ENCODE measurements around the gene DYNC1H1.
"Not testable (repeated sequence)": the region's sequence is repeated elsewhere in the genome, so short reads cannot be mapped to it uniquely, and the experiment has no call there.

Gene DYNC1H1

DNA sequence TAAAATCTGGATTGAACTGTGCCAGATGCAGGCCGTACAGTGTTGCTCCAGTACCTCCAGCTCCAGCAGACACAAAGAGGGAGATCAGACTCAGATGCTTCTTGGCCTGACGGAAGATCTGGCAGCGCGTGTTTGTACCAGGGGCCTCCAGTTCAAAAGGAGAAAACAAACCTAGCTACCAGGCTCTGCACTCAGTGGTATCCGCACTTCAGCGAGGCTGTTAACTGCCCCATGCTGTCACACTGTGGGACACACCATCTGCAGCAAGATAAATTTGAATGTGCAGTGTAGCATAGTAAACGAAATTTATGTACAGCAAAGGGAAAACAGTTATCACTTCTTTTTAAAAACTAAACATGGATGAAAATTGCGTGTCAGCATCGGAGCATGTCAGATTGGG lies 5.1 kb downstream of the DYNC1H1 start:
- H3K4me3 ChIP-seq (ENCODE audit: low read length), result no peak overlapping the region
- peaks cover 14% of the 10 kb centered on the region for H3K36me3 ChIP-seq (ENCODE audit: insufficient read depth, low read depth, low read length)
- no peaks in the 10 kb centered on the region for H3K9me3 ChIP-seq (ENCODE audit: insufficient read depth, low read depth, low read length)
- H3K9ac ChIP-seq (ENCODE audit: low read depth, low read length), result no peak overlapping the region
- peaks cover 13% of the 10 kb centered on the region; the same call in 1 of the 2 replicates for H3K4me1 ChIP-seq (ENCODE audit: insufficient read depth, low read length)
- no peaks in the 10 kb centered on the region for H3K27me3 ChIP-seq (ENCODE audit: insufficient read depth, low read length)
- H3K27ac ChIP-seq (ENCODE audit: low read length), result no peak overlapping the region

GRCh38 chr14:101970830-101971400 lies 6.5 kb downstream of the DYNC1H1 start:
- no peak overlapping the region for H3K27ac ChIP-seq (ENCODE audit: low read length)
- no peak overlapping the region for H3K4me3 ChIP-seq (ENCODE audit: low read length)
- no peaks in the 10 kb centered on the region for H3K27me3 ChIP-seq (ENCODE audit: insufficient read depth, low read length)
- H3K9ac ChIP-seq (ENCODE audit: low read depth, low read length), result no peak overlapping the region
- H3K4me1 ChIP-seq (ENCODE audit: insufficient read depth, low read length), result peaks cover 11% of the 10 kb centered on the region; the same call in 1 of the 2 replicates
- H3K9me3 ChIP-seq (ENCODE audit: insufficient read depth, low read depth, low read length), result no peaks in the 10 kb centered on the region
- H3K36me3 ChIP-seq (ENCODE audit: insufficient read depth, low read depth, low read length), result peaks cover 23% of the 10 kb centered on the region

DNA sequence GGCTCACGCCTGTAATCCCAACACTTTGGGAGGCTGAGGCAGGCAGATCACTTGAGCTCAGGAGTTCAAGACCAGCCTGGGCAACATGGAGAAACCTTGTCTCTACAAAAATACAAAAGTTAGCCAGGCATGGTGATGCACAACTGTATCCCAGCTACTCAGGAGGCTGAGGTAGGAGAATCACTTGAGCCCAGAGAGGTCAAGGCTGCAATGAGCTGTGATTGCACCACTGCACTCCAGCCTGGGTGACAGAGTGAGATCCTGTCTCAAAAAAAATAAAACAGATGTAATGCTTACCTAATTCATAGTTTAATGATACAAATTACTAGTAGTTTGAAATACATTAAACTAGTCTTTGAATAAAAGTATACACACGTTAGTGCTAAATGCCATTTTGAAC lies 7.1 kb downstream of the DYNC1H1 start:
- H3K4me3 ChIP-seq (ENCODE audit: low read length); H3K9me3 ChIP-seq (ENCODE audit: insufficient read depth, low read depth, low read length); H3K4me1 ChIP-seq (ENCODE audit: insufficient read depth, low read length); H3K27me3 ChIP-seq (ENCODE audit: insufficient read depth, low read length); H3K9ac ChIP-seq (ENCODE audit: low read depth, low read length); H3K27ac ChIP-seq (ENCODE audit: low read length): not testable (repeated sequence)
- H3K36me3 ChIP-seq (ENCODE audit: insufficient read depth, low read depth, low read length), result peaks cover 29% of the 10 kb centered on the region

DNA sequence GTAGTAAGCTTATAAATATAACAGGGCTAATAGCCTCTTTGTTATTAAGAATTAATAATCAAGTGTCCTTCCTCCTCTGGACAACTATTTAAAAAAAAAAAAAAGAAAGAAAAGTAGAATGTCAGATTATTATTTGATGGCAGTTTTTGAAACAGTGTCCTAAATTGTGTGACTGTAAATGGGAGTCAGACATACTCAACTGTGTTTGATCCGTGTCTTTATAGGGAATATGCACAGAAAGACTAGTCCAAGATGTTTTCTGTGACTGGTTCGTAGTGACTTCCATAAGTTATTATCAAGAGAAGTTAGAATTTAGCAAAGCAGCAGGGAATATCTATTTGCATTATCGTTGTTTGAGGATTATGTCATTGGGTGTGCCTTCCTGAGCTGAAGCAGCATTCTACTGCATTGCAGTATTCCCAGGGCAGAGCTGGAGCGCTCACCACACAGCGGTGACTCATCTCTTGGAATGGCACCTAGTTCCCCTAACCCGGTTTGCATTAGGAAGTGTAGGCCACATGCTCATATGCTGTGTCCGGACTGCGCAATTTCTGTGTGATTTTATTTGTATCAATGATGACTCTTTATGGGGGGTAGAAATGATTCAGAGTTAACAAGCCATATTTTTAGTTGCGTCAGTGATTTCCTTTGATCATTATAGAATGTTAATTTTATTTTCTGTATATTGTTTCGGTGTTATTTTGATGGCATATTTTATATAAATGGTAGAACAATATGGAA lies 7.9 kb downstream of the DYNC1H1 start:
- Histone ChIP-seq H3K27ac (ENCODE audit: low read length) (no peak overlapping the region), H3K9ac (ENCODE audit: low read depth, low read length) (no peak overlapping the region), H3K36me3 (ENCODE audit: insufficient read depth, low read depth, low read length) (peaks cover 37% of the 10 kb centered on the region), H3K4me1 (ENCODE audit: insufficient read depth, low read length) (no peaks in the 10 kb centered on the region), H3K9me3 (ENCODE audit: insufficient read depth, low read depth, low read length) (no peaks in the 10 kb centered on the region), H3K27me3 (ENCODE audit: insufficient read depth, low read length) (no peaks in the 10 kb centered on the region), H3K4me3 (ENCODE audit: low read length) (no peak overlapping the region)

- no peaks in the 10 kb centered on the region for H3K4me1 ChIP-seq (ENCODE audit: insufficient read depth, low read length)
These were observed 9.0 kb downstream of the DYNC1H1 start for GRCh38 chr14:101973356-101973755.

DNA sequence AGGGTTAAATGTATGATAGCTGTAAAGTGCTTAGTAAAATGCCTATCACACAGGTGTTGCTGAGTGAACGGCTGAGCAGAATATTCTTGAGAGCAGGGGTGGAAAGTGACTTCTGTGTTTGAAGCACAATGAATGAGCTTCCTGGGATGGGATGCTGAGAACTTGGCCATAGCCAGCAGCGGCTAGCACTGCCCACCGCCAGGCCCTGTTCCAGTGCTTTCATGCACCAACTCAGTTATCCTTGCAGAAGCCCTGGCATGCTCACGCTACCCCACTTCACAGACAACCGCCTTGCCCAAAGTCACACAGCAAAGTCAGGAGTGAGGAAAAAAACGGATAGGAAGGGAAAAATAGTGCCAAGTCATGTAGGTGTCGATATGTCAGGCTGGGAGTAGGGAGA lies 10.9 kb downstream of the DYNC1H1 start:
- H3K4me1 ChIP-seq (ENCODE audit: insufficient read depth, low read length), result no peaks in the 10 kb centered on the region
- no peak overlapping the region for H3K9ac ChIP-seq (ENCODE audit: low read depth, low read length)
- H3K27ac ChIP-seq (ENCODE audit: low read length), result no peak overlapping the region
- H3K36me3 ChIP-seq (ENCODE audit: insufficient read depth, low read depth, low read length), result peaks cover 53% of the 10 kb centered on the region
- H3K4me3 ChIP-seq (ENCODE audit: low read length), result no peak overlapping the region
- no peaks in the 10 kb centered on the region for H3K9me3 ChIP-seq (ENCODE audit: insufficient read depth, low read depth, low read length)
- no peaks in the 10 kb centered on the region for H3K27me3 ChIP-seq (ENCODE audit: insufficient read depth, low read length)

More at GRCh38 chr14:101973356-101973755, 9.0 kb downstream of the DYNC1H1 start:
- H3K9ac ChIP-seq (ENCODE audit: low read depth, low read length), result no peak overlapping the region
- no peak overlapping the region for H3K27ac ChIP-seq (ENCODE audit: low read length)
- no peaks in the 10 kb centered on the region for H3K27me3 ChIP-seq (ENCODE audit: insufficient read depth, low read length)
- H3K9me3 ChIP-seq (ENCODE audit: insufficient read depth, low read depth, low read length), result no peaks in the 10 kb centered on the region
- H3K4me3 ChIP-seq (ENCODE audit: low read length), result no peak overlapping the region
- peaks cover 45% of the 10 kb centered on the region for H3K36me3 ChIP-seq (ENCODE audit: insufficient read depth, low read depth, low read length)

DNA sequence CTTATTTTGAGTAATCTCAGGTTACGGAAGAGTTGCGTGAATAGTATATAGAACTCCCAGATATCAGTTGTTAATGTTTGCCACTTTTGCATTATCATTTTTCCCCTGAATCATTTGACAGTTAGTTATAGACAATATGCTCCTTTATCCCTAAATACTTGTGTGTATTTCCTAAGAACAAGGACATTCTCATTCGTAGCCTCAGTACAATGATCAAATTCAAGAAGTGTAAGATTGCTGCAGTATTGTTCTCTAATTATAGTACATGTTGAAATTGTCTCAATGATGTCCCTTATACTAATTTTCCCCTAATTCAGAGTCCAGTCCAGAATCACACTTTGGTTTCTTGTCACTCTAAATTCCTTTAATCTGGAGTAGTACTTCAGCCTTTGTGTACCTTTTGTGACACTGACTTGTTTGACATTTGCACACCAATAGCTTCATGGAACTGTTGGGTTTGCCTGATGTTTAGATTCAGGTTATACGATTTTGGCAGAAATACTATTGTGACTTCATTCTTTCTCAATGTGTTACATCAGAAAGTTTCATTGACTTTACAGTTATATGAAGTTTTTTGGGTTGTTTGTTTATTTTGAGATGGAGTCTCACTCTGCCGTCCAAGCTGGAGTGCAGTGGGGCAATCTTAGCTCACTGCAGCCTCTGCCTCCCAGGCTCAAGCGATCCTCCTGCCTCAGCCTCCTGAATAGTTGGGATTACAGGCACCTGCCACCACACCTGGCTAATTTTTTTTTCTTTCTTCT lies 13.1 kb downstream of the DYNC1H1 start:
- no peak overlapping the region for H3K27ac ChIP-seq (ENCODE audit: low read length)
- no peaks in the 10 kb centered on the region for H3K9me3 ChIP-seq (ENCODE audit: insufficient read depth, low read depth, low read length)
- peaks cover 74% of the 10 kb centered on the region for H3K36me3 ChIP-seq (ENCODE audit: insufficient read depth, low read depth, low read length)
- no peaks in the 10 kb centered on the region for H3K4me1 ChIP-seq (ENCODE audit: insufficient read depth, low read length)
- no peaks in the 10 kb centered on the region for H3K27me3 ChIP-seq (ENCODE audit: insufficient read depth, low read length)
- no peak overlapping the region for H3K4me3 ChIP-seq (ENCODE audit: low read length)
- H3K9ac ChIP-seq (ENCODE audit: low read depth, low read length), result no peak overlapping the region

- no peak overlapping the region for H3K27ac ChIP-seq (ENCODE audit: low read length)
- H3K4me3 ChIP-seq (ENCODE audit: low read length), result no peak overlapping the region
- no peaks in the 10 kb centered on the region for H3K9me3 ChIP-seq (ENCODE audit: insufficient read depth, low read depth, low read length)
- no peak overlapping the region for H3K9ac ChIP-seq (ENCODE audit: low read depth, low read length)
- H3K27me3 ChIP-seq (ENCODE audit: insufficient read depth, low read length), result no peaks in the 10 kb centered on the region
- no peaks in the 10 kb centered on the region for H3K4me1 ChIP-seq (ENCODE audit: insufficient read depth, low read length)
- H3K36me3 ChIP-seq (ENCODE audit: insufficient read depth, low read depth, low read length), result peaks cover 91% of the 10 kb centered on the region
These were observed 15.3 kb downstream of the DYNC1H1 start for GRCh38 chr14:101979666-101980065.

DNA sequence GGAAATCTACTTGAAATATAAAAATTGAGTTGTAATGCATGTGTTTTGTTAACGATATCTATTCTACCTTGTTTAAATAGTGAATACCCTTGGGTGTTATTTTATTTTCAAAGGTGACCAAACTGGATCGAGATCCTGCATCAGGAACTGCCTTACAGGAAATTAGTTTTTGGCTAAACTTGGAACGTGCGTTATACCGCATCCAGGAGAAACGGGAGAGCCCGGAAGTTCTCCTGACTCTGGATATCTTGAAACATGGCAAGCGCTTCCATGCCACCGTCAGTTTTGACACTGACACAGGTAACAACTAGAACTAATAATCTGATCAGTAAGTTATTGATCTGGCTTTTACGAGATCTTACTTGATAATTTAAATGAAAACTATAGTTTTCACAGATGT lies 15.9 kb downstream of the DYNC1H1 start:
- Histone ChIP-seq H3K4me1 (ENCODE audit: insufficient read depth, low read length) (no peaks in the 10 kb centered on the region), H3K27ac (ENCODE audit: low read length) (no peak overlapping the region), H3K27me3 (ENCODE audit: insufficient read depth, low read length) (no peaks in the 10 kb centered on the region), H3K9me3 (ENCODE audit: insufficient read depth, low read depth, low read length) (no peaks in the 10 kb centered on the region), H3K4me3 (ENCODE audit: low read length) (no peak overlapping the region), H3K36me3 (ENCODE audit: insufficient read depth, low read depth, low read length) (peaks cover 91% of the 10 kb centered on the region), H3K9ac (ENCODE audit: low read depth, low read length) (no peak overlapping the region)

GRCh38 chr14:101980700-101981099 lies 16.3 kb downstream of the DYNC1H1 start:
- Histone ChIP-seq H3K9me3 (ENCODE audit: insufficient read depth, low read depth, low read length) (no peaks in the 10 kb centered on the region), H3K27ac (ENCODE audit: low read length) (no peak overlapping the region), H3K9ac (ENCODE audit: low read depth, low read length) (no peak overlapping the region), H3K36me3 (ENCODE audit: insufficient read depth, low read depth, low read length) (peaks cover 91% of the 10 kb centered on the region), H3K4me3 (ENCODE audit: low read length) (no peak overlapping the region), H3K27me3 (ENCODE audit: insufficient read depth, low read length) (no peaks in the 10 kb centered on the region), H3K4me1 (ENCODE audit: insufficient read depth, low read length) (no peaks in the 10 kb centered on the region)

DNA sequence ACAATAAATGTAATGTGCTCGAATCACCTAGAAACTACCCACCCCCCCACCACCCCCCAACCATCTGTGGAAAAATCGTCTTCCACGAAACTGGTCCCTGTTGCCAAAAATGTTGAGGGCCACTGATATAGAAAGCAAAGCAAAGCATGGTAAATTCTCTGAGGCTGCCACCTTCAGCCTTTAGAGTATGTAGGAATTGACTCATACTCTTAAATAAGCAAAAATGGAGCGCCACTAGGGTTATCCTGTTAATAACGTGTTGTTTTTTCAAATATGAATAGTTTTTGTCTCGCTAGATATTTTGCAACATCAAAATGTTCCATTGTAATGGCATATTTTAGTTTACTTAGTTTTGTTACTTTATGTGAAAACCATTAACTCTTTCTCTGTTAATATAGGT lies 18.2 kb downstream of the DYNC1H1 start:
- H3K4me3 ChIP-seq (ENCODE audit: low read length), result no peak overlapping the region
- H3K27me3 ChIP-seq (ENCODE audit: insufficient read depth, low read length), result no peaks in the 10 kb centered on the region
- H3K27ac ChIP-seq (ENCODE audit: low read length), result no peak overlapping the region
- no peaks in the 10 kb centered on the region for H3K9me3 ChIP-seq (ENCODE audit: insufficient read depth, low read depth, low read length)
- peaks cover 92% of the 10 kb centered on the region for H3K36me3 ChIP-seq (ENCODE audit: insufficient read depth, low read depth, low read length)
- H3K4me1 ChIP-seq (ENCODE audit: insufficient read depth, low read length), result no peaks in the 10 kb centered on the region
- H3K9ac ChIP-seq (ENCODE audit: low read depth, low read length), result no peak overlapping the region

DNA sequence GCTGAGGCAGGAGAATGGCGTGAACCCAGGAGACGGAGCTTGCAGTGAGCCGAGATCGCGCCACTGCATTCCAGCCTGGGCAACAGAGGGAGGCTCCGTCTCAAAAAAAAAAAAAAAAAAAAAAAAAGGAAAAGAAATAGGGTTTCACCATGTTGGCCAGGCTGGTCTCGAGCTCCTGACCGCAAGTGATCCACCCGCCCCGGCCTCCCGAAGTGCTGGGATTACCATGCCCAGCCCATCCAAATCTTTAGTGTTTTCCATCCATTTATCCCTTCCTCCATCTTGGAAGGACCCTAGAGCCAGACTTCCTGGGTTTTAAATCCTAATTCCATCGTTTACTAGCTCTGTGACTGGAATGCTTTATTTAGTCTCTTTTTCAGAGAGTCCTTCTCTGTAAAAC lies 20.5 kb downstream of the DYNC1H1 start:
- H3K4me1 ChIP-seq (ENCODE audit: insufficient read depth, low read length); H3K27ac ChIP-seq (ENCODE audit: low read length); H3K9me3 ChIP-seq (ENCODE audit: insufficient read depth, low read depth, low read length); H3K27me3 ChIP-seq (ENCODE audit: insufficient read depth, low read length); H3K9ac ChIP-seq (ENCODE audit: low read depth, low read length); H3K4me3 ChIP-seq (ENCODE audit: low read length): not testable (repeated sequence)
- peaks cover 92% of the 10 kb centered on the region for H3K36me3 ChIP-seq (ENCODE audit: insufficient read depth, low read depth, low read length)
